GM19328 (cell line): Measurements from ENCODE around the gene TGM1.
"Not testable (repeated sequence)": the region's sequence is repeated elsewhere in the genome, so short reads cannot be mapped to it uniquely, and the experiment has no call there.

Source experiments
- ATAC-seq: cut with Tn5 transposase; IDR thresholded peaks from one replicate; pipeline ENCODE4 v1.9.1; 2021; ENCODE audit warnings: mild to moderate bottlenecking, moderate library complexity; ENCODE audit not compliant: unreplicated experiment

Gene TGM1

DNA sequence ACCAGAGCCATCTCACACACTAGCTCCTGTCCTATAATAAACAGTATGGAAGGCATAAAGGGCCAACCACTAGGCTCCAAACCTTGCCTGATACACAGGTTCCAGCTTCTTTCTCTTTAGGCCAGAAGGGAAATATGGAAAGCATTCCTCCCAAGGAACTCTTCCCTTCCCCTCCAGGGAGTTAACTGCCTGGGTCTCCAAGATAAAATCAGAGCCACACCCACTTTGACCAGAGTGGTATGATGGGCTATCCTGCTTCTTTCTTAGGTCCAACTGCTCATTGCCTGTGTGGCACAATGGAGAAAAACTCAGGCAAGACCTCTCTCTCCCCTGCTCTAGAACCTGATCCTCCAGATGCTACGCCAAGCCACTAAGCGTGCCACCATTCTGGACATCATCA, 55.4 kb downstream of the TGM1 start:
- no peak for ATAC-seq

DNA sequence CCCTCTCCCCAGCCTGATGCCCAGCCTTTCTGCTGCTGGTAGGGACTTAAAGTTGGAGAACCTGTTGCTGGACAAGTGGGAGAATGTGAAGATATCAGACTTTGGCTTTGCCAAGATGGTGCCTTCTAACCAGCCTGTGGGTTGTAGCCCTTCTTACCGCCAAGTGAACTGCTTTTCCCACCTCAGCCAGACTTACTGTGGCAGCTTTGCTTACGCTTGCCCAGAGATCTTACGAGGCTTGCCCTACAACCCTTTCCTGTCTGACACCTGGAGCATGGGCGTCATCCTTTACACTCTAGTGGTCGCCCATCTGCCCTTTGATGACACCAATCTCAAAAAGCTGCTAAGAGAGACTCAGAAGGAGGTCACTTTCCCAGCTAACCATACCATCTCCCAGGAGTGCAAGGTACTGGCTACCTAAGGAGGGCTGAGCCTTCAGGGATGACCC, 55.8 kb downstream of the TGM1 start:
- ATAC-seq: no peak

- ATAC-seq: no peak
These were observed 56.5 kb downstream of the TGM1 start for GRCh38 chr14:24206260-24207103.

- no peak for ATAC-seq
These were observed 58.5 kb downstream of the TGM1 start for GRCh38 chr14:24204163-24205146.

- not testable (repeated sequence) for ATAC-seq
These were observed 59.6 kb downstream of the TGM1 start for GRCh38 chr14:24203249-24203886.

DNA sequence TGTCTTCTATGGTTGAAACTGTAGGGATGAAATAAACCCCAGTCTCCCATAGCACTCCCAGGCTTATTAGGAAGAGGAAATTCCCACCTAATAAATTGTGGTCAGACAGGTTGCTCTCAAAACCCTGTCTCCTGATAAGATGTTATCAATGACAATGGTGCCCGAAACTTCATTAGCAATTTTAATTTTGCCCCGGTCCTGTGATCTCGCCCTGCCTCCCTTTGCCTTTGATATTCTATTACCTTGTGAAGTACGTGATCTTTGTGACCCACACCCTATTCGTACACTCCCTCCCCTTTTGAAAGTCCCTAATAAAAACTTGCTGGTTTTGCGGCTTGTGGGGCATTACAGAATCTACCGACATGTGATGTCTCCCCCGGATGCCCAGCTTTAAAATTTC, 60.4 kb downstream of the TGM1 start:
- not testable (repeated sequence) for ATAC-seq
